Measurements from ENCODE around the gene SMAGP.
"Not testable (repeated sequence)": the region's sequence is repeated elsewhere in the genome, so short reads cannot be mapped to it uniquely, and the experiment has no call there.

The SMAGP gene

DNA sequence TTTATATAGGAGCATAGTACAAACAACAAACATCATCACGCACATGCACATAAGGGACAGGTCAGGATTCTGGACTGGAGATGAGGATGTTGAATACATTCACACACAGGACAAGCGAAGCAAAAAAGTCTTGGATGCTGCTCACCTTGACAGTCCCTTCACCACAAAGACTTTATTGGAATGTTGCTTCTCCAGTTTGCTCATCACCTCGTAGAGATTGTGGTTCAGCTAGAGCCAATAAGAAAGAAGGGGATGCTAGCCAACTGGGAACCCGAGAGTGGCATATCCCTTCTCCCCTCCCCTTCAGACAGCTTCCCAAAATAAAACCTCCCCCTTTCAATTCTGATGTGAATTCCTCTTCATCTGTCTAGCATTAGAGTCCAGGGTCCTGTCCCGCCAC lies 25.4 kb upstream of the SMAGP start:
- no peak for DNase-seq (ENCODE audit: low spot score)
- in situ Hi-C loops (cut with MboI; ENCODE audit: low pct_unique_long_range_greater_than_20kb, low sequenced_read_pairs, unreplicated experiment), result no loop called here
- TF ChIP-seq, protein P1, sequence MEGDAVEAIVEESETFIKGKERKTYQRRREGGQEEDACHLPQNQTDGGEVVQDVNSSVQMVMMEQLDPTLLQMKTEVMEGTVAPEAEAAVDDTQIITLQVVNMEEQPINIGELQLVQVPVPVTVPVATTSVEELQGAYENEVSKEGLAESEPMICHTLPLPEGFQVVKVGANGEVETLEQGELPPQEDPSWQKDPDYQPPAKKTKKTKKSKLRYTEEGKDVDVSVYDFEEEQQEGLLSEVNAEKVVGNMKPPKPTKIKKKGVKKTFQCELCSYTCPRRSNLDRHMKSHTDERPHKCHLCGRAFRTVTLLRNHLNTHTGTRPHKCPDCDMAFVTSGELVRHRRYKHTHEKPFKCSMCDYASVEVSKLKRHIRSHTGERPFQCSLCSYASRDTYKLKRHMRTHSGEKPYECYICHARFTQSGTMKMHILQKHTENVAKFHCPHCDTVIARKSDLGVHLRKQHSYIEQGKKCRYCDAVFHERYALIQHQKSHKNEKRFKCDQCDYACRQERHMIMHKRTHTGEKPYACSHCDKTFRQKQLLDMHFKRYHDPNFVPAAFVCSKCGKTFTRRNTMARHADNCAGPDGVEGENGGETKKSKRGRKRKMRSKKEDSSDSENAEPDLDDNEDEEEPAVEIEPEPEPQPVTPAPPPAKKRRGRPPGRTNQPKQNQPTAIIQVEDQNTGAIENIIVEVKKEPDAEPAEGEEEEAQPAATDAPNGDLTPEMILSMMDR (IDR thresholded peaks at IDR 0.05; ENCODE audit: extremely low read depth, insufficient read depth, missing control alignments), result no peak

DNA sequence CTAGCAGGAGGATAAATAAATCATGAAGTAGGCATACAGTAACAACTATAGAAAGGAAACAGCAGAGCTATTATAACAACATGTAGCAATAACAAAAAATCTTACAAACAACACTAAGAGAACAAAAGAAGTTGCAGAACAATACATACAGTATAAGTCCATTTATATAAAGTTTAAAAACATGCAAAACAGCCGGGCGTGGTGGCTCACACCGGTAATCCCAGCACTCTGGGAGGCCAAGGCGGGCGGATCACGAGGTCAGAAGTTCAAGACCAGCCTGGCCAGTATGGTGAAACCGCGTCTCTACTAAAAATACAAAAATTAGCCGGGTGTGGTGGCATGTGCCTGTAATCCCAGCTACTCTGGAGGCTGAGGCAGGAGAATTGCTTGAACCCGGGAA lies 23.9 kb upstream of the SMAGP start:
- in situ Hi-C loops (cut with MboI; ENCODE audit: low pct_unique_long_range_greater_than_20kb, low sequenced_read_pairs, unreplicated experiment); DNase-seq (ENCODE audit: low spot score): not testable (repeated sequence)

DNA sequence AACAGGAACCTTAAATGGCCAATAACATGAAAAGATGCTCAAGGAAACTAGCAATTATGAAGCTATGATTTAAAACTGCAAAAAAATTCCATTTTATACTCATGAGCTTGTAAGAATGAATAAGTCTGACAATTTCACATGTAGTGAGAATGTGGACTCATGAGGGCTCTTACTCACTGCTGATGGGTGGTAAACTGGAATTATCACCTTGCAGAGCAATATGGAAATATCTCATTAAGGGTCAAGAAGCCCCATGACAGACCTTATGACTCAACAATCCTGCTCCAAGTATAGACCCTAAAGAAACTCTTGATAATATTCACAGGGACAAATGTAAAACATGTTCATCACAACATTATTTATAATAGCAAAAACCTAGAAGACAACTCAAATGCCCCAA lies 23.5 kb upstream of the SMAGP start:
- in situ Hi-C loops (cut with MboI; ENCODE audit: low pct_unique_long_range_greater_than_20kb, low sequenced_read_pairs, unreplicated experiment), result no loop called here
- TF ChIP-seq, protein P1 (IDR thresholded peaks at IDR 0.05; ENCODE audit: extremely low read depth, insufficient read depth, missing control alignments), result no peak
- no peak for DNase-seq (ENCODE audit: low spot score)

DNA sequence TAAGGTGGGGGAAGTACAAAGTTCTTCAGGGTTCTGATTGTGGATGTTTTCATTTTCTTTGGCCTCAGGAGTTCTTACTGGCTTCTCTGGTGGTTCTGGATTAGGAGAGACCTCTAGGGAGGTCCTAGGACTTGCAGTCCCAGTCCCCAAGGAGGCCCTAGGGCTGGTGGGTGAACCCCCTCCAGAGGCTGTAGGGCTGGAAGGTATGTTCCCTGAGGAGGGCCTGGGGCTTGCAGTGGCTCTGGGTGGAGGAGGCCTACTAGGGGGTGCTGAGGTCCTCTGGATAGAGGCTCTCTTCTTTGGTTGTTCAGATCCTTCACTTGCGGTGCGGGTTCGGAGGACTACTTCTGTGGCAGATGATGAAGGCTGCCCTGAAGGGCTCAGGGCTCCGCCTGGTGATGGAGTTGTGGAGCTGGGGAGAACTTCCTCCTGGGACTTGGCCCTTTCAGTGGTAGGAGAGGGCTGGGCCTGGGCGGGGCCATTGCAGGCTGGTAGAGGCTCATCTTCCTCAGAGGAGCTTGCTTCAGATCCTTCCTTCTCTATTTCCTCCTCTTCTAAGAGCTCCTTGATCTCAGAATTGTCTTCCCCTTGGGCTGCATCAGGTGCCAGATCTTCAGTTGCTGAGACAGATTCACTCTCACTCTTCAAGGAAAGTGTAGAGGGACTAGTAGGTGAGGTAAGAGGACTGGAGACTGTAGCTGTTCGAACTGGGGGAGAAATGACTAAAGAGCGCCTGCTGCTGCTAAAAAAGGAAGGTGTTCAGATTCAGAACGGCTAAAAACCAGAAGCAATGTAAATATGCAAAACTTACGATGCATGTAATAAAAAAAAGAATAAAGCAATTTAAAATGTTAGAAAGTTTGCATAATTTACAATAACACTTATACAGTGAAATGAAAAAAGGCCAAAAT lies 21.6 kb upstream of the SMAGP start:
- DNase-seq (ENCODE audit: low spot score); in situ Hi-C loops (cut with MboI; ENCODE audit: low pct_unique_long_range_greater_than_20kb, low sequenced_read_pairs, unreplicated experiment): not testable (repeated sequence)
- TF ChIP-seq, protein P1 (IDR thresholded peaks at IDR 0.05; ENCODE audit: extremely low read depth, insufficient read depth, missing control alignments), result peak; percentile 33

DNA sequence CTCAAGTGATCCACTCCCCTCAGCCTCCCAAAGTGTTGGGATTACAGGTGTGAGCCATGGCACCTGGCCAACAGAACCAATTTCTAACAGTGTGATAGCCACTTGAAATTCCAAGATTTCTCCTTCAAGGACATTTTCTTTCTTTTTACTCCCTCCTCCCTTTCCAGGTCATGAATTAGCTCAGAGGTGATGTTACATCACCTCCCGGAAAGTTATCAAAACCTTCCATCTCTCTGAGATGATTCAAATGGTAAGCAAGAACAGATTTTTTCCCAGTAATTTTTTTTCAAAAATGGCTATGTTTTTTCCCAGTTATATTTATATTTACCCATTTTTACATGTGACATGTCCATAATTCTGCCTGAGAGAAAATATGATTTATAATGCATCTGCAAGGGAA lies 15.6 kb upstream of the SMAGP start:
- in situ Hi-C loops (cut with MboI; ENCODE audit: low pct_unique_long_range_greater_than_20kb, low sequenced_read_pairs, unreplicated experiment), result no loop called here
- DNase-seq (ENCODE audit: low spot score), result no peak

DNA sequence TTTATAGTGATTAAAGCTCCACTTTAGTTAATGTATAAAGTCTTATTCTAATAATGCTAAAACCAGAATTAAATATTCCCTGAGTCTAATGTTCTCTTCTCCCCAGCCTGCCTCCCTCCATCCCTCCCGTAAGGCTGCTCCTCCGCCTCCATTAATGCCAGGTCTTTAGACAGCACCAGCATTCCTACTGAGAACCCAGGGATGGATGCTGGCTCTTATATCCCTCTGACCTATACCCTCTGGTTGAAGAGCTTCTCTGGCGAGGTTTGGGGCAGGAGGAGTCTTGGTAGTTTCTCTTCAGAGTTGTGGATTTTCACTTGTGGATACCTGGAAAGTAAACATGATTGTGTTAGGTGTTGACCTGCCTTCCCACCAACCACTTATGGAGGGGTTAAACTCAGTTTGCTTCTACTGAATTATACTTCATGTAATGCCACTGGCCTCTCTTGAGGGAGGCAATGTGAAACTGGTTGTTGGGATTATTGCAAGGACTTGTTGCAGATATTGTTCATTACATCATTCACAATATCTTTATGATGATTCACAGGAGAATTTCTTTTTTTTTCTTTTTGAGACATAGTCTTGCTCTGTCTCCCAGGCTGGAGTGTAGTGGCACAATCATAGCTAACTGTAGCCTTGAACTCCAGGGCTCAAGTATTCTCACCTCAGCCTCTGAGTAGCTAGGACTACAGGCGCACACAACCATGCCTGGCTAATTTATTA lies 11.1 kb upstream of the SMAGP start:
- in situ Hi-C loops (cut with MboI; ENCODE audit: low pct_unique_long_range_greater_than_20kb, low sequenced_read_pairs, unreplicated experiment), result no loop called here
- DNase-seq (ENCODE audit: low spot score), result no peak
- TF ChIP-seq, protein P1 (IDR thresholded peaks at IDR 0.05; ENCODE audit: extremely low read depth, insufficient read depth, missing control alignments), result no peak

More for the DNA sequence above, 15.6 kb upstream of the SMAGP start:
- TF ChIP-seq, protein P1 (IDR thresholded peaks at IDR 0.05; ENCODE audit: extremely low read depth, insufficient read depth, missing control alignments), result no peak

DNA sequence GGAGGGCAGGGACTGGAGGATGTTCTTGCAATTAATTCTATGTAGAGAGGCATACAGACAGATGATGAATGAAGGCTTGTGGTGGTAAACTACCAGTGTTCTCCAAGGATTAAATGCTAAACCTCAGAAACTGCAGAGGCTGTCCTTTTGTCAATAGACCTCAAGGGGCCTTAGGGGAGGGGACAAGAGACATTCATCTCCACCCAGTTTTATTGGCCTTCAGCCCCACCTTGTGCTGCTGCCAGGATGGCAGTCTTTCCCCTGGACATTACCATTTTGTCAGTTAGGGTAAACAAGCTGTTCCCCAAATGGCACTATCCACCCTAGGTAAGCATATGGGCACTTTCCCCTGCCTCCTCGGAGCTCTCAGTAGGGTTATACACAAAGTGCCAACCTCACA lies 4.9 kb upstream of the SMAGP start:
- in situ Hi-C loops (cut with MboI; ENCODE audit: low pct_unique_long_range_greater_than_20kb, low sequenced_read_pairs, unreplicated experiment), result no loop called here
- TF ChIP-seq, protein P1 (IDR thresholded peaks at IDR 0.05; ENCODE audit: extremely low read depth, insufficient read depth, missing control alignments), result no peak
- no peak for DNase-seq (ENCODE audit: low spot score)

DNA sequence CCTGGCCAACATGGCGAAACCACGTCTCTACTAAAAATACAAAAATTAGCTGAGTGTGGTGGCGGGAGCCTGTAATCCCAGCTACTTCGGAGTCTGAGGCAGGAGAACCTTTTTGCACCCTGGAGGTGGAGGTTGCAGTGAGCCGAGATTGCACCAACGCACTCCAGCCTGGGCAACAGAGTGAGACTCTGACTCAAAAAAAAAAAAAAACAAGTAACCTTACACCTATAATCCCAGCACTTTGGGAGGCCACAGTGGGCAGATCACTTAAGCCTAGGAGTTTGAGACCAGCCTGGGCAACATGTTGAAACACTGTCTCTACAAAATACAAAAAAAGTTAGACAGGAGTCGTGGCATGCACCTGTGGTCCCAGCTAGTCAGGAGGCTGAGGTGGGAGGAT lies 2.6 kb upstream of the SMAGP start:
- in situ Hi-C loops (cut with MboI; ENCODE audit: low pct_unique_long_range_greater_than_20kb, low sequenced_read_pairs, unreplicated experiment), result not testable (repeated sequence)

More for the DNA sequence above, 2.6 kb upstream of the SMAGP start:
- DNase-seq (ENCODE audit: low spot score), result not testable (repeated sequence)
